ENCODE measurements around the gene CIAO3.
A peak's percentile ranks its signal among the peaks of the same experiment; 100 is the strongest.
"Not testable (repeated sequence)": the region's sequence is repeated elsewhere in the genome, so short reads cannot be mapped to it uniquely, and the experiment has no call there.

Gene CIAO3

GRCh38 chr16:694863-695354 lies 45.9 kb downstream of the CIAO3 start:
- Histone ChIP-seq H3K9ac (peak overlapping the region in 1 of 11 experiments; percentile 29; a peak in 1 of 22 replicates), H3K4me3 (peak overlapping the region; percentile 29 to 67 (median 52); a peak in 18 of 20 replicates), H3K27me3 (peaks cover 85 to 92% (median 91%) of the 10 kb centered on the region in 11 experiments), H4K20me1 (peaks cover 0 to 44% (median 18%) of the 10 kb centered on the region in 11 experiments; a peak in 14 of 22 replicates), H3K27ac (no peak overlapping the region), H3K4me1 (peaks cover 23 to 35% (median 32%) of the 10 kb centered on the region in 10 experiments), H3K9me3 (replicated peaks in 1 of 11) (no peaks in the 10 kb centered on the region), H3K4me2 (peak overlapping the region; percentile 79 to 99 (median 90)), H3K36me3 (no peaks in the 10 kb centered on the region)
- TF ChIP-seq Cebpa-rat (IDR thresholded peaks at IDR 0.05): no peak

- peak overlapping the region; percentile 14 to 67 (median 52); a peak in 17 of 20 replicates for H3K4me3 ChIP-seq
- TF ChIP-seq Cebpa-rat (IDR thresholded peaks at IDR 0.05): no peak
- H3K4me2 ChIP-seq: peak overlapping the region; percentile 79 to 99 (median 90)
- no peaks in the 10 kb centered on the region for H3K9me3 ChIP-seq (replicated peaks in 1 of 11)
- H3K36me3 ChIP-seq: no peaks in the 10 kb centered on the region
- H3K4me1 ChIP-seq: peaks cover 27 to 40% (median 38%) of the 10 kb centered on the region in 10 experiments
- peak overlapping the region in 1 of 11 experiments; percentile 29; a peak in 1 of 22 replicates for H3K9ac ChIP-seq
- peaks cover 80 to 86% (median 85%) of the 10 kb centered on the region in 11 experiments for H3K27me3 ChIP-seq
- H4K20me1 ChIP-seq: peaks cover 0 to 41% (median 17%) of the 10 kb centered on the region in 11 experiments; a peak in 13 of 22 replicates
- H3K27ac ChIP-seq: no peak overlapping the region
Measured at GRCh38 chr16:694187-694862, 46.5 kb downstream of the CIAO3 start.

GRCh38 chr16:693766-694165 lies 47.0 kb downstream of the CIAO3 start:
- peaks cover 74 to 81% (median 80%) of the 10 kb centered on the region in 11 experiments for H3K27me3 ChIP-seq
- H3K4me2 ChIP-seq: peak overlapping the region; percentile 79 to 99 (median 90); a peak in 20 of 22 replicates

GRCh38 chr16:693364-693763 lies 47.4 kb downstream of the CIAO3 start:
- peak overlapping the region in 9 of 11 experiments; percentile 81 to 99 (median 95); a peak in 13 of 22 replicates for H3K4me2 ChIP-seq
- no peak overlapping the region for H3K27ac ChIP-seq
- H3K36me3 ChIP-seq: no peaks in the 10 kb centered on the region
- TF ChIP-seq Cebpa-rat (IDR thresholded peaks at IDR 0.05): no peak
- peak overlapping the region in 6 of 10 experiments; percentile 31 to 67 (median 54); a peak in 5 of 20 replicates for H3K4me3 ChIP-seq
- H3K4me1 ChIP-seq: peaks cover 37 to 50% (median 47%) of the 10 kb centered on the region in 10 experiments
- peaks cover 70 to 77% (median 75%) of the 10 kb centered on the region in 11 experiments for H3K27me3 ChIP-seq
- no peaks in the 10 kb centered on the region for H3K9me3 ChIP-seq (replicated peaks in 1 of 11)
- peaks cover 0 to 31% (median 17%) of the 10 kb centered on the region in 11 experiments; a peak in 13 of 22 replicates for H4K20me1 ChIP-seq
- H3K9ac ChIP-seq: no peak overlapping the region

More at GRCh38 chr16:693766-694165, 47.0 kb downstream of the CIAO3 start:
- no peaks in the 10 kb centered on the region for H3K36me3 ChIP-seq
- peak overlapping the region; percentile 14 to 67 (median 50); a peak in 13 of 20 replicates for H3K4me3 ChIP-seq
- TF ChIP-seq Cebpa-rat (IDR thresholded peaks at IDR 0.05): no peak
- no peaks in the 10 kb centered on the region for H3K9me3 ChIP-seq (replicated peaks in 1 of 11)
- peaks cover 0 to 35% (median 17%) of the 10 kb centered on the region in 11 experiments; a peak in 12 of 22 replicates for H4K20me1 ChIP-seq
- H3K9ac ChIP-seq: no peak overlapping the region
- no peak overlapping the region for H3K27ac ChIP-seq
- H3K4me1 ChIP-seq: peaks cover 33 to 46% (median 43%) of the 10 kb centered on the region in 10 experiments

GRCh38 chr16:692356-693108 lies 48.3 kb downstream of the CIAO3 start:
- H3K4me2 ChIP-seq: no peak overlapping the region
- H3K36me3 ChIP-seq: peaks cover 0 to 7% (median 3%) of the 10 kb centered on the region in 11 experiments; a peak in 12 of 22 replicates
- H3K9me3 ChIP-seq (replicated peaks in 1 of 11): no peaks in the 10 kb centered on the region
- peaks cover 62 to 68% (median 67%) of the 10 kb centered on the region in 11 experiments for H3K27me3 ChIP-seq
- no peak for TF ChIP-seq Cebpa-rat (IDR thresholded peaks at IDR 0.05)
- no peak overlapping the region for H3K9ac ChIP-seq
- H4K20me1 ChIP-seq: peaks cover 0 to 36% (median 20%) of the 10 kb centered on the region in 11 experiments; a peak in 12 of 22 replicates
- no peak overlapping the region for H3K27ac ChIP-seq
- H3K4me3 ChIP-seq: no peak overlapping the region
- peaks cover 37 to 56% (median 50%) of the 10 kb centered on the region in 10 experiments for H3K4me1 ChIP-seq

GRCh38 chr16:691242-691641 lies 49.6 kb downstream of the CIAO3 start:
- H3K4me3 ChIP-seq; H3K9me3 ChIP-seq (replicated peaks in 1 of 11); H3K27ac ChIP-seq; H3K9ac ChIP-seq: not testable (repeated sequence)
- H3K4me1 ChIP-seq: peaks cover 40 to 60% (median 50%) of the 10 kb centered on the region in 10 experiments
- H3K36me3 ChIP-seq: peaks cover 9 to 20% (median 15%) of the 10 kb centered on the region in 11 experiments; a peak in 19 of 22 replicates
- H3K27me3 ChIP-seq: peaks cover 51 to 56% (median 55%) of the 10 kb centered on the region in 11 experiments
- peaks cover 0 to 42% (median 20%) of the 10 kb centered on the region in 11 experiments; a peak in 12 of 22 replicates for H4K20me1 ChIP-seq
- H3K4me2 ChIP-seq: peak overlapping the region in 4 of 11 experiments; percentile 98 to 99 (median 98); a peak in 6 of 22 replicates

GRCh38 chr16:689175-689897 lies 51.5 kb downstream of the CIAO3 start:
- H4K20me1 ChIP-seq: peaks cover 0 to 32% (median 9%) of the 10 kb centered on the region in 11 experiments; a peak in 11 of 22 replicates

GRCh38 chr16:687499-687898 lies 53.3 kb downstream of the CIAO3 start:
- Histone ChIP-seq H3K4me1 (peaks cover 39 to 67% (median 51%) of the 10 kb centered on the region in 10 experiments), H4K20me1 (peaks cover 8 to 34% (median 14%) of the 10 kb centered on the region in 11 experiments; a peak in 21 of 22 replicates), H3K9ac (0 out of 22 replicates have a peak overlapping the region, but pooled peaks of 2 of the 11 experiments have one; percentile 96), H3K36me3 (peaks cover 19 to 46% (median 31%) of the 10 kb centered on the region in 11 experiments), H3K4me2 (no peak overlapping the region), H3K27ac (no peak overlapping the region), H3K27me3 (peaks cover 15 to 18% (median 17%) of the 10 kb centered on the region in 11 experiments), H3K4me3 (no peak overlapping the region), H3K9me3 (replicated peaks in 1 of 11) (no peaks in the 10 kb centered on the region)
- no peak for TF ChIP-seq Cebpa-rat (IDR thresholded peaks at IDR 0.05)

More at GRCh38 chr16:689175-689897, 51.5 kb downstream of the CIAO3 start:
- H3K27ac ChIP-seq: peak overlapping the region; percentile 75 to 95 (median 89)
- peak overlapping the region; percentile 89 to 99 (median 98) for H3K4me2 ChIP-seq
- peak overlapping the region; percentile 89 to 97 (median 94) for H3K9ac ChIP-seq
- H3K4me3 ChIP-seq: peak overlapping the region; percentile 80 to 97 (median 86)
- H3K36me3 ChIP-seq: peaks cover 9 to 34% (median 19%) of the 10 kb centered on the region in 11 experiments; a peak in 20 of 22 replicates
- H3K9me3 ChIP-seq (replicated peaks in 1 of 11): no peaks in the 10 kb centered on the region
- H3K4me1 ChIP-seq: peaks cover 35 to 61% (median 44%) of the 10 kb centered on the region in 10 experiments
- TF ChIP-seq Cebpa-rat (IDR thresholded peaks at IDR 0.05): no peak
- H3K27me3 ChIP-seq: peaks cover 33 to 37% (median 36%) of the 10 kb centered on the region in 11 experiments
